ENCODE measurements around the gene GRAMD4.

Gene GRAMD4

DNA sequence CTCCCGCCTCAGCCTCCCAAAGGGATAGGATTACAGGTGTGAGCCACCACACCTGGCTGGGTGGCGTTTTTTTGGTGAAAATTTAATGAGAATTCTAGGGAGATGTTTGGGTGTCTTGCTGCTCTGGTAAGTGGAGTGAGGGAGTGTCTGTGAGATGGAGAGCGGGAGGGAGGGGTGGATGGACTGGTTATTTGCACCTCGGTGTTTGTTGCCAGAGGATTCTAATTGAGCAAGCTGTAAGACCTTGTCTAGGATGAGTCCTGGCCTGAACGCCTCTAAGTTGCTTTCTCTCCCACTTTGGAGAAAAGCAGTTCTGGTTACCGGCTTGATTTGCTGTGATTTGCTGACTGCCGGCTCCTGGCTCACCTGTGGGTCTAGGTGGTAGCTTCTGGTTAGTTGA, 22.0 kb upstream of the GRAMD4 start:
- TF ChIP-seq EZH2 (IDR thresholded peaks at IDR 0.05; ENCODE audit: borderline replicate concordance, low read length), result no peak
- TF ChIP-seq, protein P1, sequence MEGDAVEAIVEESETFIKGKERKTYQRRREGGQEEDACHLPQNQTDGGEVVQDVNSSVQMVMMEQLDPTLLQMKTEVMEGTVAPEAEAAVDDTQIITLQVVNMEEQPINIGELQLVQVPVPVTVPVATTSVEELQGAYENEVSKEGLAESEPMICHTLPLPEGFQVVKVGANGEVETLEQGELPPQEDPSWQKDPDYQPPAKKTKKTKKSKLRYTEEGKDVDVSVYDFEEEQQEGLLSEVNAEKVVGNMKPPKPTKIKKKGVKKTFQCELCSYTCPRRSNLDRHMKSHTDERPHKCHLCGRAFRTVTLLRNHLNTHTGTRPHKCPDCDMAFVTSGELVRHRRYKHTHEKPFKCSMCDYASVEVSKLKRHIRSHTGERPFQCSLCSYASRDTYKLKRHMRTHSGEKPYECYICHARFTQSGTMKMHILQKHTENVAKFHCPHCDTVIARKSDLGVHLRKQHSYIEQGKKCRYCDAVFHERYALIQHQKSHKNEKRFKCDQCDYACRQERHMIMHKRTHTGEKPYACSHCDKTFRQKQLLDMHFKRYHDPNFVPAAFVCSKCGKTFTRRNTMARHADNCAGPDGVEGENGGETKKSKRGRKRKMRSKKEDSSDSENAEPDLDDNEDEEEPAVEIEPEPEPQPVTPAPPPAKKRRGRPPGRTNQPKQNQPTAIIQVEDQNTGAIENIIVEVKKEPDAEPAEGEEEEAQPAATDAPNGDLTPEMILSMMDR (IDR thresholded peaks at IDR 0.05; ENCODE audit: low read length), result no peak
- no peak overlapping the region for H3K27ac ChIP-seq (ENCODE audit: low read depth, low read length, poor library complexity, severe bottlenecking)

DNA sequence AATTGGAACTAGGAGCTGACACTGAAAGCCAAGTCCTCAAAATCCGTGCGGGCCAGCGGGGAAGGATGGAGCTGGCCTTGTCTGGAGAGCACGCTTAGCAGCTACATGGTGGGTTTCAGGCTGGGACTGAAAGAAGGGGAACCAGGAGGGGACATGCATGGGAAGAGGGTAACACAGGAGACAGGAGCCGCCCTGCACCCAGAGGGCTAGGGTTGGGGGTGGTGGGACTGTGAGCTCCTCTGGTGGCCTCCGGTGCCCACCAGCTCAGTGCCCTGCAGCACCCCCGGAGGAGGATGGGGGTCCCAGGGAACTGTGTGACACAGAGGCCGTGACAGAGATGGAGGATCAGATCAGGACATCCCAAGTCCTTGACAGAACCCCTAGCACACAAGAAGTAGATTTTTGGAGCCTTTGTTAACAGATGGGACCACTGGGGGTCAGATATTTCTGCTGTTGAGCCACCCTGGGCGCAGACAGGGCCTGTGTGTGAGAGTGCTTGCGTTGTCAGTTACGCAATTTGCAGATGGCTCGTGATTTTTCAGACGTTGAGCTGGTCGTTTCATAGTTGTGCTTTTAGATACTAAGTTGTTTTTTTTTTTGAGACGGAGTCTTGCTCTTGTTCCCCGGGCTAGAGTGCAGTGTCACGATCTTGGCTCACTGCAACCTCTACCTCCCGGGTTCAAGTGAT, 21.3 kb upstream of the GRAMD4 start:
- no peak overlapping the region for H3K27ac ChIP-seq (ENCODE audit: low read depth, low read length, poor library complexity, severe bottlenecking)
- TF ChIP-seq EZH2 (IDR thresholded peaks at IDR 0.05; ENCODE audit: borderline replicate concordance, low read length), result no peak
- TF ChIP-seq, protein P1 (IDR thresholded peaks at IDR 0.05; ENCODE audit: low read length), result no peak
- H3K4me1 ChIP-seq (ENCODE audit: insufficient read depth, low read length, severe bottlenecking), result no peaks in the 10 kb centered on the region
- no peaks in the 10 kb centered on the region for H3K9me3 ChIP-seq (ENCODE audit: low read length)
- H3K4me3 ChIP-seq (ENCODE audit: low read depth, low read length, poor library complexity, severe bottlenecking), result no peak overlapping the region
- H3K9me2 ChIP-seq (ENCODE audit: low read depth, low read length), result no peaks in the 10 kb centered on the region
- H3K9ac ChIP-seq (ENCODE audit: low read length), result no peak overlapping the region
- no peaks in the 10 kb centered on the region for H4K20me1 ChIP-seq (ENCODE audit: insufficient read depth, low read length)
- no peaks in the 10 kb centered on the region for H3K79me2 ChIP-seq (ENCODE audit: insufficient read depth, low read length)
- no peaks in the 10 kb centered on the region; the same call in 1 of the 2 replicates for H3K27me3 ChIP-seq (ENCODE audit: insufficient read depth, low read length)
- H2AFZ ChIP-seq (ENCODE audit: low read length), result no peak overlapping the region
- H3K4me2 ChIP-seq (ENCODE audit: low read length), result no peak overlapping the region
- H3K36me3 ChIP-seq (ENCODE audit: insufficient read depth, low read length), result no peaks in the 10 kb centered on the region
- no peaks in the 10 kb centered on the region for H3F3A ChIP-seq (ENCODE audit: insufficient read depth, low read length)

More for the DNA sequence above, 22.0 kb upstream of the GRAMD4 start:
- no peaks in the 10 kb centered on the region for H3K36me3 ChIP-seq (ENCODE audit: insufficient read depth, low read length)
- H3K4me3 ChIP-seq (ENCODE audit: low read depth, low read length, poor library complexity, severe bottlenecking), result no peak overlapping the region
- H3K9me2 ChIP-seq (ENCODE audit: low read depth, low read length), result no peaks in the 10 kb centered on the region
- peaks cover 5% of the 10 kb centered on the region for H3K4me1 ChIP-seq (ENCODE audit: insufficient read depth, low read length, severe bottlenecking)
- H3F3A ChIP-seq (ENCODE audit: insufficient read depth, low read length), result no peaks in the 10 kb centered on the region
- no peak overlapping the region for H3K9ac ChIP-seq (ENCODE audit: low read length)
- no peaks in the 10 kb centered on the region; the same call in 1 of the 2 replicates for H3K27me3 ChIP-seq (ENCODE audit: insufficient read depth, low read length)
- no peak overlapping the region for H3K4me2 ChIP-seq (ENCODE audit: low read length)
- H2AFZ ChIP-seq (ENCODE audit: low read length), result no peak overlapping the region
- no peaks in the 10 kb centered on the region for H4K20me1 ChIP-seq (ENCODE audit: insufficient read depth, low read length)
- H3K9me3 ChIP-seq (ENCODE audit: low read length), result no peaks in the 10 kb centered on the region
- H3K79me2 ChIP-seq (ENCODE audit: insufficient read depth, low read length), result no peaks in the 10 kb centered on the region

DNA sequence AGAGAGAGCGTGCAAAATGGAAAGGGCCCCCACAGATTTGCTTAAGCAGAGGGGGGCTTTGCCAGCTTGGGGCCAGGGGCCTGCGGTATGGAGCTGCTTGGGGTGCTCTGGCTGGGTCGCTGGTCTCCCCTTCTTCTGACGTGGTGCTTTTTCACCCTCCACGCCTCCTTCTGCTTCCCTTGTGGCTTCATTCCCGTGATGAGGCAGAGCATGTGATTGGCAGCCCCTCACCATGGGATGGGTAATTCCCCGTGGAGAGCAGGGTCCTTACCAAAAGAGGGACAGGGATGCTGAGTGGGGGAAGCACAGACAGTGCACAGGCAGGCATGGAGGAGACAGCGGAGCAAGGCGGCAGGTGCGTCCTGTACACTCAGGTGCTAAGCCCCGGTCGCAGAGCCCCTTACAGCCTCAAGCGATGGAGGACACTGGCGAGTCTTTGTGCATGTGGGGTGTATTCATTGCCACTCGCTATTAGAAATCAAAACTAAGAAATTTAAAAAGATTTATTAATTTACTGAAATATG, 19.9 kb upstream of the GRAMD4 start:
- Histone ChIP-seq H4K20me1 (ENCODE audit: insufficient read depth, low read length) (no peaks in the 10 kb centered on the region), H2AFZ (ENCODE audit: low read length) (no peak overlapping the region), H3K4me3 (ENCODE audit: low read depth, low read length, poor library complexity, severe bottlenecking) (no peak overlapping the region), H3K4me2 (ENCODE audit: low read length) (no peak overlapping the region), H3F3A (ENCODE audit: insufficient read depth, low read length) (no peaks in the 10 kb centered on the region), H3K36me3 (ENCODE audit: insufficient read depth, low read length) (no peaks in the 10 kb centered on the region), H3K4me1 (ENCODE audit: insufficient read depth, low read length, severe bottlenecking) (no peaks in the 10 kb centered on the region), H3K27ac (ENCODE audit: low read depth, low read length, poor library complexity, severe bottlenecking) (no peak overlapping the region), H3K79me2 (ENCODE audit: insufficient read depth, low read length) (no peaks in the 10 kb centered on the region), H3K9me2 (ENCODE audit: low read depth, low read length) (no peaks in the 10 kb centered on the region), H3K9me3 (ENCODE audit: low read length) (no peaks in the 10 kb centered on the region), H3K9ac (ENCODE audit: low read length) (no peak overlapping the region), H3K27me3 (ENCODE audit: insufficient read depth, low read length) (no peaks in the 10 kb centered on the region; the same call in 1 of the 2 replicates)
- TF ChIP-seq, protein P1 (IDR thresholded peaks at IDR 0.05; ENCODE audit: low read length), result no peak
- no peak for TF ChIP-seq EZH2 (IDR thresholded peaks at IDR 0.05; ENCODE audit: borderline replicate concordance, low read length)

Data from OCI-LY1 (cell line).